SK-N-MC (cell line): ENCODE measurements around the gene TMEM33.

Experiments
- EZH2 ChIP-seq: fragments of 200-600 bp; sonication (generic); IDR thresholded peaks from one replicate; pipeline ENCODE4 v1.6.1; 2017; ENCODE audit warnings: antibody characterized with exemption
- POLR2AphosphoS5 ChIP-seq: IDR thresholded peaks from 2 replicates; pipeline ENCODE4 v1.6.1; 2012; ENCODE audit warnings: mild to moderate bottlenecking, low read depth, low read length, borderline replicate concordance

- no peak for TF ChIP-seq POLR2AphosphoS5
- TF ChIP-seq EZH2 = no peak
These were observed 27.9 kb downstream of the TMEM33 start for GRCh38 chr4:41963105-41963504.
